GM12892 (cell line): ENCODE measurements around the gene FREM2.

Experiments used
- POLR2A ChIP-seq: IDR thresholded peaks from 2 replicates; pipeline ENCODE4 v1.6.1; 2011; ENCODE audit warnings: low read depth, low read length, control low read depth
- POLR2AphosphoS5 ChIP-seq: IDR thresholded peaks from 2 replicates; pipeline ENCODE4 v1.6.1; 2011; ENCODE audit warnings: low read depth, low read length, control low read depth
- TAF1 ChIP-seq: IDR thresholded peaks from 2 replicates; pipeline ENCODE4 v1.6.1; 2011; ENCODE audit warnings: low read depth, mild to moderate bottlenecking, control low read depth, low read length, borderline replicate concordance

- TF ChIP-seq POLR2A (no peak), TAF1 (no peak), POLR2AphosphoS5 (no peak)
Measured at GRCh38 chr13:38641164-38641948, 45.5 kb upstream of the FREM2 start.
